ENCODE results near the gene CRYBB2. TPM values are rescaled to one million over a fixed set of nuclear protein-coding genes. Genes with fewer than 3 reads are reported as not detected.
A peak's percentile ranks its signal among the peaks of the same experiment; 100 is the strongest.

CRYBB2 gene, protein sequence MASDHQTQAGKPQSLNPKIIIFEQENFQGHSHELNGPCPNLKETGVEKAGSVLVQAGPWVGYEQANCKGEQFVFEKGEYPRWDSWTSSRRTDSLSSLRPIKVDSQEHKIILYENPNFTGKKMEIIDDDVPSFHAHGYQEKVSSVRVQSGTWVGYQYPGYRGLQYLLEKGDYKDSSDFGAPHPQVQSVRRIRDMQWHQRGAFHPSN
- not detected for total RNA-seq

DNA sequence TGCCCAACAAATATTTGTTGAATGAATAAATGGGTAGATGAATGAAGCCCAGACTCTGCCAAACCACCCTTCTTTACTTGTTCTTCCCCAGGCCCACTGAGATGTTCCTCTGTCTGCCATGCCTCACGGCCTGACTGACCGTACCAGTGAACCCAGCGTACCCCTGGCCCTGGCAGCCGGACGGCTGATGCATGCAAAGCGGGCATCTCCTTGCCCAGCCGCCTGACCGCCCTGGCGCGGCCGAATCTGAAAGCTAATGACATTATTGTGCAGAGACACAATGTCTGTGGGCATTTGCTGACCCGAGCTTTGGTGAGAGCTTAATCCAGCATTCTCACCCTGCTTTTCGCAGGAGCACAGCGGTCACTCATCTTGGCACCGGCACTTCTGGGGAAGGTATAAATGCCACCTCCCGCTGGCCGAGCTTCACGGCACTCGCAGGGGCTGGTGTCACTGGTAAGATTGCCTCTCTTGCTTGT lies at the start of gene CRYBB2:
Gene CRYBB2 (plus strand): TSS at position 429 of the 479 bp plus-strand sequence. CDS start 1,791 bp downstream, outside the sequence.
- H3K27ac ChIP-seq, result no peak within 1 kb of the TSS
- intact Hi-C loops (cut with DNase I), result no loop called here
- no peaks in the 10 kb centered on the region for H3K9me3 ChIP-seq

DNA sequence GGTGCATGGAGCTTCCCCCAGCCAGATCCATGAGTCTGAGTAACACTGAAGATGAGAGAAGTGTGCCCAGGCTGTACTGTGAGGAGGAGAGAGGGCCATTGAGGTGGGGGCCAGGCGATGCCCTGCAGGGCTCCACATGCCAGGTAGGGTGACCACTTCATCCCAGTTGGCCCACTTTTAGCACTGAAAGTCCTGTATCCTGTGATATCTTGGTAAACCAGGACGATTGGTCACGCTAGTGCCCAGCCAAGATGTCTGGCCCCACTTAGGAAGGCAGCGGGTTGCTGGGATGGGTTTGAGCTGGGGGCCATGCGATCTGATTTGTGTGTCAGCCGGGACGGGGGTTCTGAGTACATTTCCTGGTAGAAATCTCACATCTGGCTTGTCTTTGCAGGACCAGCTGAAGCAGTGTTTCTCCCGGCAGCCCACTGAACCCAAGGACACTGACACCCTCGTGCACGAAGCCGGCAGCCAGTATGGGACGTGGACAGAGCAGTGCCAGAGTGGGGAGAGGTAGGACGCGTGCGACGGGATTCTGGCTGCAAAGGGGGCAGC lies 48.9 kb upstream of the CRYBB2 start:
- Histone ChIP-seq H3K27me3 (no peaks in the 10 kb centered on the region), H3K36me3 (peaks cover 34 to 46% of the 10 kb centered on the region in 2 donors), H3K4me3 (no peak overlapping the region), H3K9me3 (no peaks in the 10 kb centered on the region), H3K27ac (no peak overlapping the region), H3K4me1 (peaks cover 0 to 8% of the 10 kb centered on the region in 2 donors)
- TF ChIP-seq, protein P1, sequence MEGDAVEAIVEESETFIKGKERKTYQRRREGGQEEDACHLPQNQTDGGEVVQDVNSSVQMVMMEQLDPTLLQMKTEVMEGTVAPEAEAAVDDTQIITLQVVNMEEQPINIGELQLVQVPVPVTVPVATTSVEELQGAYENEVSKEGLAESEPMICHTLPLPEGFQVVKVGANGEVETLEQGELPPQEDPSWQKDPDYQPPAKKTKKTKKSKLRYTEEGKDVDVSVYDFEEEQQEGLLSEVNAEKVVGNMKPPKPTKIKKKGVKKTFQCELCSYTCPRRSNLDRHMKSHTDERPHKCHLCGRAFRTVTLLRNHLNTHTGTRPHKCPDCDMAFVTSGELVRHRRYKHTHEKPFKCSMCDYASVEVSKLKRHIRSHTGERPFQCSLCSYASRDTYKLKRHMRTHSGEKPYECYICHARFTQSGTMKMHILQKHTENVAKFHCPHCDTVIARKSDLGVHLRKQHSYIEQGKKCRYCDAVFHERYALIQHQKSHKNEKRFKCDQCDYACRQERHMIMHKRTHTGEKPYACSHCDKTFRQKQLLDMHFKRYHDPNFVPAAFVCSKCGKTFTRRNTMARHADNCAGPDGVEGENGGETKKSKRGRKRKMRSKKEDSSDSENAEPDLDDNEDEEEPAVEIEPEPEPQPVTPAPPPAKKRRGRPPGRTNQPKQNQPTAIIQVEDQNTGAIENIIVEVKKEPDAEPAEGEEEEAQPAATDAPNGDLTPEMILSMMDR (IDR thresholded peaks at IDR 0.05), result no peak
- no peak for DNase-seq (ENCODE audit: low spot score in 2 of 2)
- intact Hi-C loops (cut with DNase I), result loop anchor here (5.0 kb wide), 2 partner anchors 58 to 88 kb away; no protein-coding TSS in a partner anchor

More for the DNA sequence above, at the start of gene CRYBB2:
- Histone ChIP-seq H3K4me3 (no peak within 1 kb of the TSS), H3K4me1 (no peaks in the 10 kb centered on the region), H3K36me3 (no peaks in the 10 kb centered on the region), H3K27me3 (no peaks in the 10 kb centered on the region)
- TF ChIP-seq, protein P1 (IDR thresholded peaks at IDR 0.05), result no peak
- DNase-seq (ENCODE audit: low spot score in 2 of 2), result no peak

DNA sequence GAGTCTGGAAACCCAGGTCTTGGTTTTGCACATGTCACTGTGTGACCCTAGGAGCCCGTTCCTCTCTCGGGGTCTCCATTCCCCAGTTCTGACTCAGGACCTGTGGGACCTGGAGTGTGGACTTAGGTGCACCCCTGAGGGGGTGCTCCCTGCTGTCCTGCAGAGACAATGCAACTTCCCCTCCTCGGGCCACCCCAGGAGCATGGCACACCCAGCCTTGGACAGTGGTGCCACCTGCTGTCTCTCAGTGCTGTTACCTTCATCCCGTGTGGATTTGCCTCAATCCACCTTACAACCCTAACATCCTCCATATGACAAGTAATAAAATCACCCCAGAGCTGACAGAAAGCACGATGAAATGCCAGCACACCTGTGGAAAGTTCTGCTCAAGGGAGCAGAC lies 47.3 kb upstream of the CRYBB2 start:
- Histone ChIP-seq H3K4me1 (no peaks in the 10 kb centered on the region), H3K9me3 (no peaks in the 10 kb centered on the region), H3K27ac (no peak overlapping the region), H3K4me3 (no peak overlapping the region), H3K27me3 (no peaks in the 10 kb centered on the region), H3K36me3 (peaks cover 40 to 61% of the 10 kb centered on the region in 2 donors)
- TF ChIP-seq, protein P1 (IDR thresholded peaks at IDR 0.05), result peak; percentile 17 to 41 (median 38)
- DNase-seq (ENCODE audit: low spot score in 2 of 2), result no peak
- intact Hi-C loops (cut with DNase I), result loop anchor here (5.0 kb wide), 2 partner anchors 60 to 90 kb away; no protein-coding TSS in a partner anchor

DNA sequence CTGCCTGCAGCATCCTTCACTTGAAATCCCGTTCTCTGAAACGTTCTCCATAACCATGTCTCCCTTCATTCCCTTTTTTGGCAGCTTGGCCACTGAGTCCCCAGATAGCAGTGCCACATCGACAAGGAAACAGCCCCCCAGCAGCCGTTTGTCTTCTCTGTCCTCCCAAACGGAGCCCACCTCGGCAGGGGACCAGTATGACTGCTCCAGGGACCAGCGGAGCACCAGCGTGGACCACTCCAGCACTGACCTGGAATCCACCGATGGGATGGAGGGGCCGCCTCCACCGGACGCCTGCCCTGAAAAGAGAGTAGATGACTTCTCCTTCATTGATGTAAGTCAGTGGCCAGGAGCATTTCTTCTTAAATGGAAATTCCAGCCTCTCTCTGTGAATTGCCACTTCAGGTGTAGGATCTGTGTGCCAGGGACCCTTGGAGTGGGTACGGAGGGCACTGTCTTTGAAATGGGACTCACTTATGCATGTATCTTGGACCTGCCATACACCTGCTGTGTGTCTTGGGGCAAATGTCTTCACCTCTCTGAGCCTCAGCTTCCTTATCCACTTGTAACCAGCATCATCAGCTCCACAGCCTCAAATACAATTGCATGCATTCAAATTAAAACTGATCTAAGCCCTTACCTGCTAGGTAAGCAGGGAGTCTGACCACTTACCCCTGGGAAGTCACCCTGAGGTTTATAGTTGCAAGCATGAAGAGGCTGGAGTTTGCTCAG lies 45.1 kb upstream of the CRYBB2 start:
- Histone ChIP-seq H3K27me3 (no peaks in the 10 kb centered on the region), H3K36me3 (peaks cover 55 to 75% of the 10 kb centered on the region in 2 donors), H3K9me3 (no peaks in the 10 kb centered on the region), H3K4me1 (no peaks in the 10 kb centered on the region), H3K4me3 (no peak overlapping the region), H3K27ac (no peak overlapping the region)
- TF ChIP-seq, protein P1 (IDR thresholded peaks at IDR 0.05), result no peak
- DNase-seq (ENCODE audit: low spot score in 2 of 2), result no peak
- intact Hi-C loops (cut with DNase I), result loop anchor here (5.0 kb wide), 2 partner anchors 62 to 92 kb away; no protein-coding TSS in a partner anchor

DNA sequence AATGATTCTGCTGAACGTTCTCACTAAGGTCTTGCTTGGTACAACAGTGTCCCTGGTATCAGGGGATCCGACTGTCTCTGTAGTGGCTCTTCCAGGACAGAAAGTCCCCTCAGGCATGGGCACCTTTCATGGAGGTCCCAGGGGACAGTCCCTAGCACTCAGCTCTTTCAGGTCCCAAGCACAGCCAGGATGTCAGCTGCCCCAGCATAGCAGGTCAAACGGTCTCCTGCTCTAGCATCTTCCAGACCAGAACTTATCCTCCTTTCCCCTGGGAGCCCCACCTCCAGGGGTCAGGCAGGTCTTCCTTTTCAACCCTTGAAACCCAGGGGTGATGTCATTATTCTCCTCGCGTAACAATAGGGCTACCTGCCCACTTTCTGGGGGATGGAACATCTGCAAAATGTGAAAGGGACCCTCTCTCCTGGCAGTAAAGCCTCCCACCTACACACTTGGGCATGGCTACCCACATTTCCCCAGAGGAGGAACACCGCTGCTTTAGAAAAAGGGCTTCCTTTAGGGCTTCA lies 44.5 kb upstream of the CRYBB2 start:
- intact Hi-C loops (cut with DNase I), result loop anchor here (5.0 kb wide), 2 partner anchors 63 to 93 kb away; no protein-coding TSS in a partner anchor
- Histone ChIP-seq H3K4me1 (no peaks in the 10 kb centered on the region), H3K4me3 (no peak overlapping the region), H3K36me3 (peaks cover 61 to 80% of the 10 kb centered on the region in 2 donors), H3K27me3 (no peaks in the 10 kb centered on the region), H3K9me3 (no peaks in the 10 kb centered on the region), H3K27ac (peak overlapping the region in 1 of 2 donors; percentile 8)
- TF ChIP-seq, protein P1 (IDR thresholded peaks at IDR 0.05), result no peak
- no peak for DNase-seq (ENCODE audit: low spot score in 2 of 2)

Data from ascending aorta (tissue), 2 donors.